Upper lobe of right lung (tissue), 1 donor: Measurements from ENCODE around the gene ASTN2. TPM values are rescaled to one million over a fixed set of nuclear protein-coding genes. Genes with fewer than 3 reads are reported as not detected.

Experiments used
- ATAC-seq: fragments of 200-7000 bp; cut with Tn5 transposase; one replicate; pipeline ENCODE4 v1.9.1; 2020; ENCODE audit warnings: mild to moderate bottlenecking, moderate library complexity
- DNase-seq: peaks from one replicate; pipeline ENCODE4 v3.0.0-alpha.2; 2020
- H3K27ac ChIP-seq: fragments of 200-600 bp; one replicate; pipeline ENCODE4 v1.8.0; 2022
- H3K27me3 ChIP-seq: fragments of 200-600 bp; one replicate; pipeline ENCODE4 v1.8.0; 2022; ENCODE audit warnings: mild to moderate bottlenecking
- H3K36me3 ChIP-seq: fragments of 200-600 bp; one replicate; pipeline ENCODE4 v1.8.0; 2022
- H3K4me1 ChIP-seq: fragments of 200-600 bp; one replicate; pipeline ENCODE4 v1.8.0; 2022
- H3K4me3 ChIP-seq: fragments of 200-600 bp; one replicate; pipeline ENCODE4 v1.8.0; 2022; ENCODE audit warnings: mild to moderate bottlenecking
- H3K9me3 ChIP-seq: fragments of 200-600 bp; one replicate; pipeline ENCODE4 v1.8.0; 2022
- CTCF ChIP-seq: fragments of 200-600 bp; IDR thresholded peaks from one replicate; pipeline ENCODE4 v1.8.0; 2022; ENCODE audit warnings: antibody characterized with exemption
- intact Hi-C: fragments of 100-400 bp; cut with DNase I; formaldehyde crosslinking; loops from one replicate; pipeline ENCODE4 v1.11.0; 2022
- total RNA-seq: library from RNA; stranded (reverse); fragmentation: NEBNext Ultra II Directional; extraction: Animal tissue kit (Norgen Biotek cat#: 25700); gene quantifications from one replicate; pipeline ENCODE4 v1.2.1, GENCODE V29; 2021
- donor health status: DM: no; HTN: yes; CAD: no; lungs with severe emphysema.

ASTN2 gene
- total RNA-seq, 1 donor from 2014 or later: 3.8 TPM

DNA sequence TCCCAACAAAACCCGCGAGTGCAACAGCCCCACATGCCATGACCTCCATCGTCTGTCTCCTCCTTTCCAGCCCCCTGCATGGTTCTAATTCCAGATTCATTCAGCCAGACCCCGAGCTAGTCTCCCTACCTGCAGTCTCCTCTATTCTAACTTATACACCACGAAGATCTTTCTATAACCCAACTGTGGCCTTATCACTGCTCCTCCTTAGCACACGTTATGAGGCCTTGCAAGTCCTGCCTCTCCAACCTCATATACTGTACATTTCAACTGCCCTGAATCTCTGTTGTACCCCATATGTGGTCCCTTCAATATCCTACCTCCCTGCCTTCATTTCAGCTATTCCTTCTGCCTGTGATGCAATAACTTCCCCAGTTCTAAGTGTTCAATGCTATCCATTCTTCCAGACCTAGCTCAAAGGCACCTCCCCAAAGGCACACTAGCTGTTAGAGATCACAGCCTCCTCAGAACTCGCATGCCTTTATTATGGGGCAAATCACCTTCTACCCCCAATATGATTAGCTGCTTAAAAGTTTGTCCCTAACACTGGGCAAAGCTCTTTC, 942.8 kb downstream of the ASTN2 start:
- DNase-seq: no peak
- intact Hi-C loops: no loop called here
- no peaks in the 10 kb centered on the region for H3K9me3 ChIP-seq
- H3K4me3 ChIP-seq: no peak overlapping the region
- no peak for TF ChIP-seq CTCF
- peaks cover 12% of the 10 kb centered on the region for H3K4me1 ChIP-seq
- H3K36me3 ChIP-seq: no peaks in the 10 kb centered on the region
- no peak for ATAC-seq
- H3K27me3 ChIP-seq: no peaks in the 10 kb centered on the region
- H3K27ac ChIP-seq: peak overlapping the region; percentile 30

GRCh38 chr9:116471093-116471906, 943.6 kb downstream of the ASTN2 start:
- Histone ChIP-seq H3K9me3 (no peaks in the 10 kb centered on the region), H3K27ac (peak overlapping the region; percentile 60), H3K4me1 (peaks cover 12% of the 10 kb centered on the region), H3K36me3 (no peaks in the 10 kb centered on the region), H3K27me3 (no peaks in the 10 kb centered on the region), H3K4me3 (no peak overlapping the region)
- ATAC-seq (no peak), DNase-seq (no peak)
- no peak for TF ChIP-seq CTCF
- intact Hi-C loops: no loop called here

DNA sequence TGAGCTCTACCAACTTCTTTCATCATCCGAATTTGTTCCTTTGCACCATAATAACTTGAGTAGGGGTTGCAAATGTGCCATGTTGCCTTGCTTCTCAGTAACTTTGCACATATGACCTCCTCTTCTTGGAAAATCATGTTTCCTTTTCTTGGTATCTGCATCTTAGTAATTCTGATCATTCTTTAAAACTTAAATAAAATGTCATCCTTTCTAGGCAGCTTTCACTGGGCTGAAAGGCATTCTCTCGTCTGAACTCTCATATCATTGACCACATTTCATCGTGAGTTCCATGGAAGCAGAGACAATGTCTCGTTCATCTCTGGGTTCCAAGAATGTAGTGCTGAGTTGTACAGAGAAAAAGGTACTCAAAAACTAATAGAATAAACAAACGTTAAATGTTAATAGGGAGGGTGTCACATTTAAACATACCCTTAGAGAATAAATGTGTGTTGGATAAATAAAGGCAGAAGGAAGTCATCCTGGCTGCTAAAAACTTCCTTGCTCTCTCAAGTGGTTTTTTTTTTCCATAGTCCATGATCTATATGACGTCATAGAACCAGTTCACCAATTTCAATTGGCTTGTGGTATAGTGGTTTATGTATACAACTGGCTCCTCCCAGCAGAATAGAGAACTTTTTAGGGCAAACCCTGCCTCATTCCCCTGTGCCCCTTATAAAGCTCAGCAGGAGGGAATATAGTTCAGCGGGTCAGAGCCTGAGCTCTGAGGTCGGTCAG, 945.9 kb downstream of the ASTN2 start:
- Histone ChIP-seq H3K27me3 (no peaks in the 10 kb centered on the region), H3K9me3 (no peaks in the 10 kb centered on the region), H3K27ac (no peak overlapping the region), H3K4me1 (peaks cover 12% of the 10 kb centered on the region), H3K36me3 (no peaks in the 10 kb centered on the region), H3K4me3 (no peak overlapping the region)
- DNase-seq: no peak
- TF ChIP-seq CTCF: no peak
- no peak for ATAC-seq
- intact Hi-C loops: no loop called here

DNA sequence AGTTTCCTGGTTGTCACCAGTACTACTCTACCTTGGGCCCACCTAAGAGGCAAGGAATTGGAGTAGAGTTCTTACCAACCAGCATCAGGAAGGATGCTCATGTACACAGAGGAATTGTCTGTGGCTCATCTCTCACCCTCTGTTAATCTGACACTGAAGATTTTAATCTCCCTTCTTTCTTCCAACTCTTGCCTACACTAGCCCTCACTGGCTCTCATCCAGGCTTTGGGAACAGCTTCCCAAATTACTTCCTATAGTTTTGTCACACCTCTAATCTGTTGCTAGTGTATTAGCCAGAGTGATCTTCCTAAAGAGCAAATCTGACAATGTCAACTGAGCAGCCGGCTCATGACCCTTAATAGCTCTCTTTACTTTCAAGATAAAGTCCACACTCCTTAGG, 946.5 kb downstream of the ASTN2 start:
- Histone ChIP-seq H3K4me3 (no peak overlapping the region), H3K27me3 (no peaks in the 10 kb centered on the region), H3K9me3 (no peaks in the 10 kb centered on the region), H3K36me3 (no peaks in the 10 kb centered on the region), H3K4me1 (peaks cover 12% of the 10 kb centered on the region), H3K27ac (no peak overlapping the region)
- DNase-seq (no peak), ATAC-seq (no peak)
- intact Hi-C loops: no loop called here
- TF ChIP-seq CTCF: no peak

- no peak overlapping the region for H3K27ac ChIP-seq
- TF ChIP-seq CTCF: no peak
- no peak for ATAC-seq
- intact Hi-C loops: no loop called here
- H3K4me1 ChIP-seq: peaks cover 12% of the 10 kb centered on the region
- no peak overlapping the region for H3K4me3 ChIP-seq
- no peaks in the 10 kb centered on the region for H3K27me3 ChIP-seq
- DNase-seq: no peak
- H3K9me3 ChIP-seq: no peaks in the 10 kb centered on the region
- no peaks in the 10 kb centered on the region for H3K36me3 ChIP-seq
Measured at GRCh38 chr9:116467740-116468351, 947.0 kb downstream of the ASTN2 start.
